ENCODE results near the gene SNTG2.

The SNTG2 gene

DNA sequence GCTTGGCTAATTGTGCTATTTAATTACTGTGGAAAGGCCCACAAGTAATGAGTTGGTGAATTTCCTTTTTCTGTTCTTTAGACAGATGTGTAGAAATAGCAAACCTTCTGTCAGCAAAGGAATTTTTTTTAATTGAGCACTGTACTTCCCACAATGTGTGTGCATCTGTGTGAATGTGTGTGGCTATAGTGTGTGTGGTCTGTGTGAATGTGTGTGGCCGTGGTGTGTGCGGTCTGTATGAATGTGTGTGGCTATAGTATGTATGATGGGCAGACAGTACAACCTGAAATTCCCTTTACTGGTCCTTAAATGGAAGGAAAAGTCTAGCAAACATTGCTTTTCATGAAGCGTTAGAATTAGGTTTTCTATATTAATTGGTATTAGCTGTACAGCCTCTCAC is 259.1 kb downstream of the SNTG2 start:
- Histone ChIP-seq H4K20me1 (ENCODE audit: control insufficient read depth, insufficient read depth, low read depth, low read length) (no peaks in the 10 kb centered on the region), H3F3A (ENCODE audit: control insufficient read depth, insufficient read depth) (no peaks in the 10 kb centered on the region), H3K79me2 (ENCODE audit: control insufficient read depth, low read length) (no peaks in the 10 kb centered on the region), H3K4me1 (ENCODE audit: control insufficient read depth, low read length) (no peaks in the 10 kb centered on the region), H3K36me3 (ENCODE audit: control insufficient read depth, low read length) (no peaks in the 10 kb centered on the region), H3K4me3 (ENCODE audit: low read length) (no peak overlapping the region), H3K4me2 (ENCODE audit: low read length) (no peak overlapping the region), H3K27me3 (ENCODE audit: control insufficient read depth, low read length) (no peaks in the 10 kb centered on the region), H3K9me3 (ENCODE audit: control insufficient read depth, insufficient read depth, low read length) (no peaks in the 10 kb centered on the region), H3K9me2 (replicated peaks; ENCODE audit: control insufficient read depth, low read length) (no peaks in the 10 kb centered on the region), H3K27ac (ENCODE audit: low read depth, low read length) (no peak overlapping the region)
- TF ChIP-seq, protein P1, sequence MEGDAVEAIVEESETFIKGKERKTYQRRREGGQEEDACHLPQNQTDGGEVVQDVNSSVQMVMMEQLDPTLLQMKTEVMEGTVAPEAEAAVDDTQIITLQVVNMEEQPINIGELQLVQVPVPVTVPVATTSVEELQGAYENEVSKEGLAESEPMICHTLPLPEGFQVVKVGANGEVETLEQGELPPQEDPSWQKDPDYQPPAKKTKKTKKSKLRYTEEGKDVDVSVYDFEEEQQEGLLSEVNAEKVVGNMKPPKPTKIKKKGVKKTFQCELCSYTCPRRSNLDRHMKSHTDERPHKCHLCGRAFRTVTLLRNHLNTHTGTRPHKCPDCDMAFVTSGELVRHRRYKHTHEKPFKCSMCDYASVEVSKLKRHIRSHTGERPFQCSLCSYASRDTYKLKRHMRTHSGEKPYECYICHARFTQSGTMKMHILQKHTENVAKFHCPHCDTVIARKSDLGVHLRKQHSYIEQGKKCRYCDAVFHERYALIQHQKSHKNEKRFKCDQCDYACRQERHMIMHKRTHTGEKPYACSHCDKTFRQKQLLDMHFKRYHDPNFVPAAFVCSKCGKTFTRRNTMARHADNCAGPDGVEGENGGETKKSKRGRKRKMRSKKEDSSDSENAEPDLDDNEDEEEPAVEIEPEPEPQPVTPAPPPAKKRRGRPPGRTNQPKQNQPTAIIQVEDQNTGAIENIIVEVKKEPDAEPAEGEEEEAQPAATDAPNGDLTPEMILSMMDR (IDR thresholded peaks at IDR 0.05; ENCODE audit: low read depth, low read length, poor library complexity, severe bottlenecking), result no peak
- TF ChIP-seq EZH2phosphoT487 (IDR thresholded peaks at IDR 0.05; ENCODE audit: borderline replicate concordance, low read length), result no peak

DNA sequence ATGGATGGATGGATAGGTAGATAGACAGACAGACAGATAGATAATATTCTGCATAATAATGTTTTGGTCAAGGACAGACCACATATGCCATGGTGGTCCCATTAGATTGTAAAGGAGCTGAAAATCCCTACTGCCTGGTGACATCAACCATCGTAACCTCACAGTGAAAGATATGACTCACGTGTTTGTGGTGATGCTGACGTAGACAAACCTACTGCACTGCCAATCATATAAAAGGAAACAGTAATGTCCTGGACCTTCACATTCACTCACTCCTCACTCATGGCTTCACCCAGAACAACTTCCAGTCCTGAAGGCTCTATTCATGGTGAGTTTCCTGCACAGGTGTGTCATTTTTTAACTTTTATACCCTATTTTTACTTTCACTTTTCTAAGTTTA is 259.7 kb downstream of the SNTG2 start:
- H3K27me3 ChIP-seq (ENCODE audit: control insufficient read depth, low read length), result no peaks in the 10 kb centered on the region
- TF ChIP-seq, protein P1 (IDR thresholded peaks at IDR 0.05; ENCODE audit: low read depth, low read length, poor library complexity, severe bottlenecking), result no peak
- no peak for TF ChIP-seq EZH2phosphoT487 (IDR thresholded peaks at IDR 0.05; ENCODE audit: borderline replicate concordance, low read length)
- no peaks in the 10 kb centered on the region for H3K9me3 ChIP-seq (ENCODE audit: control insufficient read depth, insufficient read depth, low read length)

DNA sequence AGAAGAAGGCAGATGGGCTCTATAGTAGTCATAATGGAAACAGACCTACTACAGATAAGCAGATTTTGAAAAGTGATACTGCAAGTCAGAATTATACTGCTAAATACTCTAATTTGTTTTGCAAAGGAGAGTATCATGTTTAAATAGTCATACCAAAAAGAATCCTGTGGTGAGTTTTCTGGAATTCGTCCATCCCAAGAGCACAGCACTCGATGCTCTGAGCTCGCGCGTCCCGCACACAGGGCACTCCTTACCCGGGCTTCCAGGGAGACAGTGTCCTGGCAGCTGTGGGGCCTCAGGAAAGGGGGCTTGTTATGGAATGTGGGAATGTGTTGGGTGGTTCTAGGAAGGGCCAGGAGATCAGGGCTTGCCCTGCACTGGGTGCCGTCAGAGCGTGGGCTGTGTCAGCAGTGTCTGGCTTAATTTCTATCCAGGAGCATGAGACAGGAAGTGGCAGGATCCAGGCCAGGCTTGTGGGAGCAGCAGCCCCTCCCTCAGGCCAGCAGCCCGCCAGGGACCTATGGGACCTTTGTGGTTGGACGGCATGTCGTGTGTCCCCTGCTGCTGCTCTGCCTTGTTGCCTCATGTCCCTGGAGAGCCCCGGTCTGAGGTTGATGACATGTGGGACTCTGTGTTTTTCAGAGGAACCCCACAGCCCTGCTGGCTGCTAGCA is 269.4 kb downstream of the SNTG2 start:
- Histone ChIP-seq H4K20me1 (ENCODE audit: control insufficient read depth, insufficient read depth, low read depth, low read length) (no peaks in the 10 kb centered on the region), H3K4me3 (ENCODE audit: low read length) (no peak overlapping the region), H3K27ac (ENCODE audit: low read depth, low read length) (no peak overlapping the region), H3K4me1 (ENCODE audit: control insufficient read depth, low read length) (no peaks in the 10 kb centered on the region), H3K79me2 (ENCODE audit: control insufficient read depth, low read length) (no peaks in the 10 kb centered on the region), H3K27me3 (ENCODE audit: control insufficient read depth, low read length) (no peaks in the 10 kb centered on the region), H3F3A (ENCODE audit: control insufficient read depth, insufficient read depth) (0 out of 2 replicates have a peak, but pooled peaks cover 5% of the 10 kb centered on the region), H3K9me3 (ENCODE audit: control insufficient read depth, insufficient read depth, low read length) (peaks cover 12% of the 10 kb centered on the region), H3K4me2 (ENCODE audit: low read length) (no peak overlapping the region), H3K36me3 (ENCODE audit: control insufficient read depth, low read length) (no peaks in the 10 kb centered on the region), H3K9me2 (replicated peaks; ENCODE audit: control insufficient read depth, low read length) (no peaks in the 10 kb centered on the region)
- TF ChIP-seq, protein P1 (IDR thresholded peaks at IDR 0.05; ENCODE audit: low read depth, low read length, poor library complexity, severe bottlenecking), result no peak

More for the DNA sequence above, 259.7 kb downstream of the SNTG2 start:
- no peaks in the 10 kb centered on the region for H3K36me3 ChIP-seq (ENCODE audit: control insufficient read depth, low read length)
- H3F3A ChIP-seq (ENCODE audit: control insufficient read depth, insufficient read depth), result no peaks in the 10 kb centered on the region
- no peaks in the 10 kb centered on the region for H3K9me2 ChIP-seq (replicated peaks; ENCODE audit: control insufficient read depth, low read length)
- H3K79me2 ChIP-seq (ENCODE audit: control insufficient read depth, low read length), result no peaks in the 10 kb centered on the region
- H3K4me1 ChIP-seq (ENCODE audit: control insufficient read depth, low read length), result no peaks in the 10 kb centered on the region
- H3K27ac ChIP-seq (ENCODE audit: low read depth, low read length), result no peak overlapping the region
- no peaks in the 10 kb centered on the region for H4K20me1 ChIP-seq (ENCODE audit: control insufficient read depth, insufficient read depth, low read depth, low read length)
- H3K4me3 ChIP-seq (ENCODE audit: low read length), result no peak overlapping the region
- no peak overlapping the region for H3K4me2 ChIP-seq (ENCODE audit: low read length)

Measured in DOHH2 (cell line).